Vagina (tissue), 2 donors: ENCODE measurements around the gene TNNT3. TPM values are rescaled to one million over a fixed set of nuclear protein-coding genes. Genes with fewer than 3 reads are reported as not detected.
A peak's percentile ranks its signal among the peaks of the same experiment; 100 is the strongest.
"Not testable (repeated sequence)": the region's sequence is repeated elsewhere in the genome, so short reads cannot be mapped to it uniquely, and the experiment has no call there.

Experiments used
- DNase-seq, 2 donors: peaks; one replicate each; pipeline ENCODE4 v3.0.0-alpha.2; 2017; ENCODE audit errors: extremely low spot score in 2 of 2
- H3K27ac ChIP-seq: fragments of 200-600 bp; sonication (generic); one replicate; pipeline ENCODE4 v1.5.1; 2019
- H3K27me3 ChIP-seq: fragments of 200-600 bp; sonication (generic); one replicate; pipeline ENCODE4 v1.5.1; 2019
- H3K36me3 ChIP-seq, 2 donors: fragments of 200-600 bp; sonication (generic); one replicate each; pipeline ENCODE4 v1.5.1; 2017 to 2019
- H3K4me1 ChIP-seq: fragments of 200-600 bp; sonication (generic); one replicate; pipeline ENCODE4 v1.5.1; 2019
- H3K4me3 ChIP-seq, 2 donors: fragments of 200-600 bp; sonication (generic); 1 replicate in 1 of 2; 2 replicates in 1 of 2; pipeline ENCODE4 v1.5.1; 2016 to 2019
- H3K9me3 ChIP-seq: fragments of 200-600 bp; sonication (generic); one replicate; pipeline ENCODE4 v1.5.1; 2019
- POLR2A ChIP-seq, 2 donors: fragments of 450-650 bp; IDR thresholded peaks; one replicate each; pipeline ENCODE4 v1.6.1; 2017; ENCODE audit warnings: antibody characterized with exemption in 2 of 2, mild to moderate bottlenecking in 2 of 2, moderate library complexity in 2 of 2
- POLR2AphosphoS5 ChIP-seq, 2 donors: sonication (generic); formaldehyde crosslinking; IDR thresholded peaks; one replicate each; pipeline ENCODE4 v1.9.0; 2017; ENCODE audit warnings: antibody characterized with exemption in 2 of 2, mild to moderate bottlenecking in 2 of 2, low read depth in 1 of 2; ENCODE audit not compliant: insufficient read depth in 1 of 2
- intact Hi-C: fragments of 100-400 bp; cut with DNase I; formaldehyde crosslinking; loops from one replicate; pipeline ENCODE4 v1.15.1; 2023
- total RNA-seq: library from RNA; depleted of rRNA; stranded (reverse); fragments of >200 nt; gene quantifications from one replicate; pipeline ENCODE4 v1.2.3, GENCODE V29; 2016
- TF ChIP-seq, protein P1 (sequence below), 3 experiments: fragments of 450-650 bp in 2 of 3; fragments of 200-600 bp in 1 of 3; sonication (generic) in 1 of 3; IDR thresholded peaks; one replicate each; pipeline ENCODE4 v1.5.1; 2017 to 2019; ENCODE audit warnings: antibody characterized with exemption in 3 of 3, mild to moderate bottlenecking in 2 of 3, moderate library complexity in 2 of 3

Gene TNNT3
- total RNA-seq, 1 donor from 2014 or later = 20.4 TPM

DNA sequence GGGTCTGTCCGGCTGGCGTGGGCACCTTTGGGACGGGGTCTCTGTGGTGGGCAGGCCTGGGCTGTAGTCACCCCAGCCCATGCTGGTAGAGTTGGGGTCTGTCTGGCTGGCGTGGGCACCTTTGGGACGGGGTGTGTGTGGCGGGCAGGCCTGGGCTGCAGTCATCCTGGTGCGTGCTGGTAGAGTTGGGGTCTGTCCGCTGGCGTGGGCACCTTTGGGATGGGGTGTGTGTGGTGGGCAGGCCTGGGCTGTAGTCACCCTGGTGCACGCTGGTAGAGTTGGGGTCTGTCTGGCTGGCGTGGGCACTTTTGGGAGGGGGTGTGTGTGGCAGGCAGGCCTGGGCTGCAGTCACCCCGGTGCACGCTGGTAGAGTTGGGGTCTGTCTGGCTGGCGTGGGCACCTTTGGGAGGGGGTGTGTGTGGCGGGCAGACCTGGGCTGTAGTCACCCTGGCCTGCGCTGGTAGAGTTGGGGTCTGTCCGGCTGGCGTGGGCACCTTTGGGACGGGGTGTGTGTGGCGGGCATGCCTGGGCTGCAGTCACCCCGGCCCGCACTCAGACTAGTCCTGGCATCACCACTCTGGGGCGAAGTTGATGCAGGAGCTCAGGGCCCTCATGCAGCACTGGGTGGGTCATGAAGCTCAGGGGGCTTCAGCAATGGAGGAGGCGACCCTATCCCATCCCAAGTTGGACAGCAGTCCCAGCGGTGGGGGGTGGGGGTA lies 47.1 kb upstream of the TNNT3 start:
- Histone ChIP-seq H3K9me3 (no peaks in the 10 kb centered on the region), H3K4me1 (peaks cover 92% of the 10 kb centered on the region), H3K4me3 (peak overlapping the region; percentile 26 to 50), H3K27me3 (no peaks in the 10 kb centered on the region), H3K36me3 (no peaks in the 10 kb centered on the region), H3K27ac (peak overlapping the region; percentile 96)
- intact Hi-C loops = no loop called here
- TF ChIP-seq, protein P1, sequence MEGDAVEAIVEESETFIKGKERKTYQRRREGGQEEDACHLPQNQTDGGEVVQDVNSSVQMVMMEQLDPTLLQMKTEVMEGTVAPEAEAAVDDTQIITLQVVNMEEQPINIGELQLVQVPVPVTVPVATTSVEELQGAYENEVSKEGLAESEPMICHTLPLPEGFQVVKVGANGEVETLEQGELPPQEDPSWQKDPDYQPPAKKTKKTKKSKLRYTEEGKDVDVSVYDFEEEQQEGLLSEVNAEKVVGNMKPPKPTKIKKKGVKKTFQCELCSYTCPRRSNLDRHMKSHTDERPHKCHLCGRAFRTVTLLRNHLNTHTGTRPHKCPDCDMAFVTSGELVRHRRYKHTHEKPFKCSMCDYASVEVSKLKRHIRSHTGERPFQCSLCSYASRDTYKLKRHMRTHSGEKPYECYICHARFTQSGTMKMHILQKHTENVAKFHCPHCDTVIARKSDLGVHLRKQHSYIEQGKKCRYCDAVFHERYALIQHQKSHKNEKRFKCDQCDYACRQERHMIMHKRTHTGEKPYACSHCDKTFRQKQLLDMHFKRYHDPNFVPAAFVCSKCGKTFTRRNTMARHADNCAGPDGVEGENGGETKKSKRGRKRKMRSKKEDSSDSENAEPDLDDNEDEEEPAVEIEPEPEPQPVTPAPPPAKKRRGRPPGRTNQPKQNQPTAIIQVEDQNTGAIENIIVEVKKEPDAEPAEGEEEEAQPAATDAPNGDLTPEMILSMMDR (IDR thresholded peaks at IDR 0.05) = no peak
- TF ChIP-seq POLR2A (IDR thresholded peaks at IDR 0.05) = no peak
- TF ChIP-seq POLR2AphosphoS5 (IDR thresholded peaks at IDR 0.05; ENCODE audit: insufficient read depth in 1 of 2, low read depth in 1 of 2) = no peak
- no peak for DNase-seq

DNA sequence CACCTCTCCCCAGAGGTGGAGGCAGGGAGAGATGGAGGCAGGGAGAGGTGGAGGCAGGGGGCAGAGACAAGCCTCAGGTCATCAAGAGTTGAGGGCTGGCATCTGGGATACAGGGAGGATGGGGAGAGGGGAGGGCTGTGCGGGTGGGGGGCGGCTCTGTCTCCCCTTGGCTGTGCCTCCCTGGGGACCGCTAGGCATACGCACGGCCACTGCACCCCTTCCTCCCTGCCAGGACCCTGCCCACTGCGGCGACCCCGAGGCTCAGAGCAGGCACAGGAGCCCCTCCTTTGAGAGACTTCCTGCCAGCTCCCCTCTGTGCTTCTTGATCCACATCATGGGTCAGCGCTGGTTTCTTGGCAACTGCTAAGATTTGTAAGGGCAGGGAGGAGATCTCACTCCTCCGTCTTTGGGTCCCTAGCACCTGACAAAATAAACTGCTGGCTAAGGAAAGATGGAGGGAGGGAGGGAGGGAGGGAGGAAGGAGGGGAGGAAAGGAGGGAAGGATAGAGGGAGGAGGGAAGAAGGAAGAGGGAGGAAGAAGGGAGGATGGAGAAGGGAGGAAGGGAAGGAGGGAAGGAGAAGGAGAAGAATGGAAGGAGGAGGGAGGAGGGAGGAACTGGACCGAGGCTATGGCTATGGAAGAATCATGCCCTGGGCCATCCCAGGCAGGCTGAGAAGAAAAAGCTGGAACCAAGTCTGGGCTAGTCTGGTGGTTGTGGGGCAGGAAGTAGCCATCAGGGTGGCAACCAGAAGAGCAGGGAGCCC lies 46.3 kb upstream of the TNNT3 start:
- no peak for DNase-seq
- peak overlapping the region; percentile 26 to 50 for H3K4me3 ChIP-seq
- TF ChIP-seq, protein P1 (IDR thresholded peaks at IDR 0.05) = no peak
- no peak for TF ChIP-seq POLR2AphosphoS5 (IDR thresholded peaks at IDR 0.05; ENCODE audit: insufficient read depth in 1 of 2, low read depth in 1 of 2)
- no peak for TF ChIP-seq POLR2A (IDR thresholded peaks at IDR 0.05)

DNA sequence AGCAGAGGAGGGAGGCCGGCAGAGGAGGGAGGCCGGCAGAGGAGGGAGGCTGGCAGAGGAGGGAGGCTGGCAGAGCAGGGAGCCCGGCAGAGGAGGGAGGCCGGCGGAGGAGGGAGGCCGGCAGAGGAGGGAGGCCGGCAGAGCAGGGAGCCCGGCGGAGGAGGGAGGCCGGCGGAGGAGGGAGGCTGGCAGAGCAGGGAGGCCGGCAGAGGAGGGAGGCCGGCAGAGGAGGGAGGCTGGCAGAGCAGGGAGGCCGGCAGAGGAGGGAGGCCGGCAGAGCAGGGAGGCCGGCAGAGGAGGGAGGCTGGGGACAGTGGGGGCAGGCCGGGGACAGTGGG lies 45.7 kb upstream of the TNNT3 start:
- H3K27me3 ChIP-seq, H3K9me3 ChIP-seq, intact Hi-C loops, H3K4me3 ChIP-seq, DNase-seq, H3K36me3 ChIP-seq: not testable (repeated sequence)
- Histone ChIP-seq H3K27ac (peak overlapping the region; percentile 96), H3K4me1 (peaks cover 92% of the 10 kb centered on the region)

More for the DNA sequence above, 46.3 kb upstream of the TNNT3 start:
- intact Hi-C loops = no loop called here
- H3K36me3 ChIP-seq = no peaks in the 10 kb centered on the region
- H3K4me1 ChIP-seq = peaks cover 92% of the 10 kb centered on the region
- peak overlapping the region; percentile 96 for H3K27ac ChIP-seq
- no peaks in the 10 kb centered on the region for H3K9me3 ChIP-seq
- H3K27me3 ChIP-seq = no peaks in the 10 kb centered on the region

DNA sequence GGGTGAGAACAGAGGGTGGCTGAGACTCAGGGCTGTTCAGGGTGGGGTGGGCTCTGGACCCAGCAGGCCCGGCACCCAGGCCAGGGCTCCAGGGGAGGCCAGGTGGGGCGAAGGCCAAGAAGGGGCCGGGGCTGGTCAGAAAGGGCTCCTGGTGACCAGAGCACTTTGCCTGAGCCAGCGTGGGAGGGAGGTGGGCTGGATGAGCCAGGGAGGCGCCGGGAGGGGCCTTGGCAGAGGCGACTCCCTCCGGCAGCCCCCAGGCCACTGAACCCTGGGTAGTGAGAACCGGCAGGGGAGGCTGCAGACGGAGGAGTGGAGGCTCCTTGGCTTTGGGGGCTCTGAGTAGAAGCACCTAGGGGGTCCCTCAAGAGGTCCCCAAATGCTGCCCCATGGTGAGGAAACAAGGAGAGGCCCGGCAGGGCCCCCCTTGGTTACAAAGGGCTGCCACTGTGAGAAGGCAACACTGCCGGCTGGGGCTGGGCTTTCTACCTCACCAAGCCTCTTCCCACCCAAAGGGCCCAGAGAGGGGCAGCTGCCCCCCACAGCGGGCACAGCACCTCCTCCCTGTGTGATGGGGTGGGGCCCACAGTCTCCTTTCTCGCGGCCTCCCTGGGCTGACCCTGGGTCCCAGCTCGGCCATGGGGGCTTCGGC lies 44.9 kb upstream of the TNNT3 start:
- DNase-seq, H3K36me3 ChIP-seq, H3K27me3 ChIP-seq, H3K9me3 ChIP-seq, H3K4me3 ChIP-seq, intact Hi-C loops: not testable (repeated sequence)
- peaks cover 93% of the 10 kb centered on the region for H3K4me1 ChIP-seq
- H3K27ac ChIP-seq = peak overlapping the region; percentile 96

DNA sequence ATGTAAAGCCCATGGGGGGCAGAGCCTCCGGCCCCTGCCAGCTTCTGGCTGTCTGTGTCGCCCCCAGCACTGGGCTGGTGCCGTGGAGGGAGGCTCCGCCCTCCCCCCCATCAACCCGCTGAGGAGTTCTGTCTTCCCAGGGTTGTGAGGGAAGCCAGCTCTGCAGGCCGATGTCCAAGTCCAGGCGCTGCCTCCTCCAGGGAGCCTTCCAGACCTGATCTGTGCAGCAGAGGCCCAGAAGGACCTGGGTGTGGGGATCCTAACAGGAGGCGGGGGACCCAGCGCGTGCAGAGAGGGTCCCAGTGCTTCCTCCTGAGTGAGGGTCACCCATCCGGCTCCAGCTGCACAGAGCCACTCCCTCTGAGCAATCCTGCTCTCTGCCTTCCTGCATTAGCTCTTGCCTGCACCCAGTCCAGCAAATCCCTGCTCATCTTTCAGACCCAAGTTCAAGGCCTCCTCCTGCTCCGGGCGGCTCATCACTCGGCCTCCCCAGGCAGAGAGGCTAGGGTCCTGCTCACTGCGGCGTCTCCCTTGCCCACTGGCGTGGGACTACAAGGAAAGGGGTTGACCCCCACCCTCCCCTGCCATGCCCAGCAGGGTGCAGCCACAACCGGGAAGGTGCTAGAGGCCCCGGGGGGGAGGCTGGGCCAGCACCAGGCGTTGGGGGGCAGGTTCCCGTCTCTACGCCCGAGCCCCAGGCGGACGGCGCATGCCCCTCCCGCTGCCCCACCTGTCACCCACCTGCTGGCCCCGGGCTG lies 44.2 kb upstream of the TNNT3 start:
- no peak for DNase-seq
- intact Hi-C loops = no loop called here
- peak overlapping the region in 1 of 2 donors; percentile 11 for H3K4me3 ChIP-seq

DNA sequence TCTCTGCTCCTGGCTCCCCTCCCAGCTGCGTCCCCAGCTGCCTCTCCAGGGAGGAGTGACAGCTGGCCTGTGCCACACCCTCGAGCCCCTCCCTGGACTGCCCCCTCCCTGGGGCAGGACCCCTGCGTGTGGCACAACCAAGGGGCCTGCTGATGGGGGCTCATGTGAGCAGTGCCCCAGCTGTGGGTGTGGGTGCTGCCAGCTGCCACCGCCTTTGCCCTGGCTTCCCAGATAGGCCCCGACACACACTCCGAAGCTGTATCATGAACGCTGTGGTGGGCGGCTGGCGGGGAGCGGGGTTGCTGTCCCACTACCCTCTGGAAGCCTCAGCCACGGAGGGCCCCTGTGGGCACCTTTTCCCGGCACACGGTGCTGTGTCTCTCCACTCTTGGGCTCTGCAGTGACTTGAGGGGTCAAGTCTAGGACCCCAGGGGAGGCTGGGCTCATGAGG lies 43.6 kb upstream of the TNNT3 start:
- Histone ChIP-seq H3K27ac (peak overlapping the region; percentile 96), H3K4me3 (peak overlapping the region; percentile 11 to 17), H3K4me1 (peaks cover 93% of the 10 kb centered on the region)
- H3K27me3 ChIP-seq, intact Hi-C loops, H3K9me3 ChIP-seq, H3K36me3 ChIP-seq, DNase-seq: not testable (repeated sequence)

More for the DNA sequence above, 44.2 kb upstream of the TNNT3 start:
- peaks cover 93% of the 10 kb centered on the region for H3K4me1 ChIP-seq
- H3K36me3 ChIP-seq = no peaks in the 10 kb centered on the region
- no peaks in the 10 kb centered on the region for H3K9me3 ChIP-seq
- H3K27me3 ChIP-seq = no peaks in the 10 kb centered on the region
- TF ChIP-seq POLR2A (IDR thresholded peaks at IDR 0.05) (no peak), POLR2AphosphoS5 (IDR thresholded peaks at IDR 0.05; ENCODE audit: insufficient read depth in 1 of 2, low read depth in 1 of 2) (no peak)
- TF ChIP-seq, protein P1 (IDR thresholded peaks at IDR 0.05) = no peak
- peak overlapping the region; percentile 96 for H3K27ac ChIP-seq
